ENCODE data around the gene WDFY2. TPM values are rescaled to one million over a fixed set of nuclear protein-coding genes. Genes with fewer than 3 reads are reported as not detected.
A peak's percentile ranks its signal among the peaks of the same experiment; 100 is the strongest.
"Not testable (repeated sequence)": the region's sequence is repeated elsewhere in the genome, so short reads cannot be mapped to it uniquely, and the experiment has no call there.

WDFY2 gene, protein sequence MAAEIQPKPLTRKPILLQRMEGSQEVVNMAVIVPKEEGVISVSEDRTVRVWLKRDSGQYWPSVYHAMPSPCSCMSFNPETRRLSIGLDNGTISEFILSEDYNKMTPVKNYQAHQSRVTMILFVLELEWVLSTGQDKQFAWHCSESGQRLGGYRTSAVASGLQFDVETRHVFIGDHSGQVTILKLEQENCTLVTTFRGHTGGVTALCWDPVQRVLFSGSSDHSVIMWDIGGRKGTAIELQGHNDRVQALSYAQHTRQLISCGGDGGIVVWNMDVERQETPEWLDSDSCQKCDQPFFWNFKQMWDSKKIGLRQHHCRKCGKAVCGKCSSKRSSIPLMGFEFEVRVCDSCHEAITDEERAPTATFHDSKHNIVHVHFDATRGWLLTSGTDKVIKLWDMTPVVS
- polyA plus RNA-seq: 1 to 10 TPM; 4.4 to 8.9 (median 4.8) TPM

DNA sequence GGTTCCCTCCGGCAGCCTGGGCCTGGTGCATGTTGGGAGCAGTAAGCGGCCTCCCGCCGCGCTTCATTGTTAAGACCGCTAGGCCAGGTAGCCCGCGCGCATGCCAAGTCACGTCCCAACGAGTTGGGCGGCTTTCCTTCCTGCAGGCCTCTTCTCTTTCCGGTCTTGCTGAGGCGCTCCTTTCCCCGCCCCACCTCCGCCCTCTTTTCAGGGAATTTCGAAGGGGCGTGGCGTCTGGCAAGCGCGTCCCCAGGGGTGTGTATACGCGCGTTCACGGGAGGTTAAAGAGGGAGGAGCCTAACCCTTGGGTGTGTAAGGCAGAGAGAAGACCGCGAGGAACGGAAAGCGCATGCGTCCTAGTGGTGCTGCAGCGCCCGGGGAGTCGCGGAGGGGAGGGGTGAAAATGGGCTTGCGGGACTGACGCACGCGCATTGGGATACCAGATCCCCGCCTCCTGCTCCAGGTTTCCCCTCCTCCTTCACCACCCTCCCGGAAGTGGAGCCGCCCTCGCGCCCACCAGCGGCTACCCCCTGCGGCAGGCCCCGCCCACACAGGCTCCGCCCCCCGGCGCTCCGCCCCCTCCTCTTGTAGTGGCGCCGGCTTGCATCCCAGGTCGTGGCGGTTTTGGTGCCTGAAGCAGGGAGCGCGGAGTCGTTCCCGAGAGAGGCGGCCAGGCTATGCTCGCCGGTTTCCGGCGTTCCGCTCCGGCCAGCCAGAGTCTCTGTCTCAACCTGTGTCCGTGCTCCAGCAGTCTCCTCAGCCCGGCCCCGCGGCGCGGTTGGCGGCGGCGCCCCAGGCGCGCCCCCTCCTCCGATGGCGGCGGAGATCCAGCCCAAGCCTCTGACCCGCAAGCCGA lies at the start of gene WDFY2:
Gene WDFY2, plus strand, starts transcription at position 588 of the 856 bp plus-strand sequence. Its CDS starts 226 bp downstream, at position 814.
- WGBS, 3 donors: 0 to 1% (median 1%) methylated on average over 72 to 81 of the region's 81 CpGs
- peak within 1 kb of the TSS; percentile 57 for H3K27ac ChIP-seq (ENCODE audit: low read depth, low read length)

DNA sequence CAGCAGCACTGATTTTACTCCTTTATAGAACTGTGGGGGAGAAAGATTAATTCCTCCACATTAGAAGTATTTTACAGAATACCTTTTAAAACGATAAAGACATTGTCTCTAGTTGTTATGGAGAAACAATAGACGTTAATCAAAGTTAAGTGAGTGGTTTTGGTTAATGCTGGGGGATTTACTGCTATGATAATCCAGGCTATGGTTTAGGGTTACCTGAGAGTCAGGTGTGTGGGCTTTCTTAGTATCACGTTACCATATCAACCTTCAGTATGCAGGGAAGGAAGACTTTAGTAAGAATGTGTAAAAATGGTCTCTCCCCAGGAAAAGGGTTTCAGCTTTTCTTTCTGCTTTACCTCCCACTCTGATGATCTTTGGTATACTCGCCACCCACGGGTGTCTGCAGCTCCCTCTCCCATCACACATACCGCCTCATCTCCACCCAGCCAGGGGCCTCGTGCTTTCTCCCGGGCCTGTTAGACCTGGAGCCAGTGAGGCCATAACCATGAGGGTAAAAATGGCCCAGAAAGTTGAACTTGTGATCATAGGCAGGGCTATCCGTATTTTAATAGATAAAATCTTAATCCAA lies 45.6 kb upstream of the WDFY2 start:
- 71 to 82% (median 71%) methylated on average over 9 of the region's 9 CpGs for WGBS, 3 donors
- H3K27ac ChIP-seq (ENCODE audit: low read depth, low read length): no peak overlapping the region

DNA sequence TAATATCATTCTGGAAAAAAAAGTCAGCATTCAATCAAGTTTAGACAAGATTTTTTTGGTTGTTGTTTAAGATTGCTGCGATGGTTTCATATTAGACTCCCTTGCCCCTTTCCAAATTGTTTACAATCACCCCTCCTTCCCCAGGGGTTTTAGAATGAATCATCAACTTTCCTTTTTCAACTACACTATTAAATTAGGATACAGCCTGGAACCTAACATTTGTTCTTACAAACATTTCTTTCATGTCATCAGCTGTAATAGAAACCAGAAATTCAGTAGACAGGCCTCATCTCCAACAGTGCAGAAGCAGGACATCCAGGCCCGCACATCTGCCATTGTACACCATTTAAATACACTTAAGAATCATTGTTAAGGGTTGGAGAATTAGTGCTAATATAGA lies 44.4 kb upstream of the WDFY2 start:
- no peak overlapping the region for H3K27ac ChIP-seq (ENCODE audit: low read depth, low read length)
- 42 to 83% (median 48%) methylated on average over 2 of the region's 2 CpGs for WGBS, 3 donors

DNA sequence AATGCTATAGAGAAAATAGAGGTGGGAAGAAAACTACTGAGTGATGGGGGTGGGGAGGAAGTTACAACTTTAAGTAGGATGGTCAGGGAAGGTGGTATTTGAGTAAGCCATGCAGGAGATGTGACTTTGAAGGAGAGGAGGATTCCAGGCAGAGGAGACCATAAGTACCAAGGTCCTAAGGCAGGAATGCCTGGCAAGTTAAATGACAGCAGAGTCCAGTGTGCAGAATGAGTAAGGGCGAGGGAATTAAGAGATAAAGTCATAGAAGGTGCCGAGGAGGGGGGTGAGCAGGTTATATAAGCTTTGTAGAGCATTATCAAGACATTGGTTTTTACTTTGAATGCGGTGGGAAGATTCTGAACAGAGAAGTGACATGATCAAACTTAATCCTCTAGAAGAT lies 43.2 kb upstream of the WDFY2 start:
- WGBS, 3 donors: 63 to 86% (median 83%) methylated on average over 3 of the region's 3 CpGs
- no peak overlapping the region for H3K27ac ChIP-seq (ENCODE audit: low read depth, low read length)

DNA sequence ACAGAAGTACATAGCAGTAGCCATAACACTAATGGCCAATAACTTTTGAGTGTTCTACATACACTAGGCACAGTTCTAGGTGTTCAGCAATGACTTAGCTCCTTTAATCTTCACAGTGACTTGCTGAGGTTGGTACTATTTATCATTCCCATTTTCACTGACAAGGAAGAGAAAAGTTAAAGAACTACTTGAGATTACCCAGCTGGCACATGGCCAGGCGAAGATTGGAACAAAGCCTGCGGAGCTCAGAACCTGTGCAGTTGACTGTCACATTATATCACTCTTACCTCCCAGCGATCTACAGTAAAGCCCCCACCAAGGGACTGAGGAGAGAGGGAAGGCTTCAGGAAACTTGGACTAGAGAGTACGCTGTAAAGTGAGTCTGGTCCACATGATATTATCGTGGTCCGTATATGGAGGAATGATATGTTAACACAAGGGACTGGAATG lies 42.4 kb upstream of the WDFY2 start:
- WGBS, 3 donors: 22 to 59% (median 58%) methylated on average over 6 of the region's 6 CpGs
- no peak overlapping the region for H3K27ac ChIP-seq (ENCODE audit: low read depth, low read length)

DNA sequence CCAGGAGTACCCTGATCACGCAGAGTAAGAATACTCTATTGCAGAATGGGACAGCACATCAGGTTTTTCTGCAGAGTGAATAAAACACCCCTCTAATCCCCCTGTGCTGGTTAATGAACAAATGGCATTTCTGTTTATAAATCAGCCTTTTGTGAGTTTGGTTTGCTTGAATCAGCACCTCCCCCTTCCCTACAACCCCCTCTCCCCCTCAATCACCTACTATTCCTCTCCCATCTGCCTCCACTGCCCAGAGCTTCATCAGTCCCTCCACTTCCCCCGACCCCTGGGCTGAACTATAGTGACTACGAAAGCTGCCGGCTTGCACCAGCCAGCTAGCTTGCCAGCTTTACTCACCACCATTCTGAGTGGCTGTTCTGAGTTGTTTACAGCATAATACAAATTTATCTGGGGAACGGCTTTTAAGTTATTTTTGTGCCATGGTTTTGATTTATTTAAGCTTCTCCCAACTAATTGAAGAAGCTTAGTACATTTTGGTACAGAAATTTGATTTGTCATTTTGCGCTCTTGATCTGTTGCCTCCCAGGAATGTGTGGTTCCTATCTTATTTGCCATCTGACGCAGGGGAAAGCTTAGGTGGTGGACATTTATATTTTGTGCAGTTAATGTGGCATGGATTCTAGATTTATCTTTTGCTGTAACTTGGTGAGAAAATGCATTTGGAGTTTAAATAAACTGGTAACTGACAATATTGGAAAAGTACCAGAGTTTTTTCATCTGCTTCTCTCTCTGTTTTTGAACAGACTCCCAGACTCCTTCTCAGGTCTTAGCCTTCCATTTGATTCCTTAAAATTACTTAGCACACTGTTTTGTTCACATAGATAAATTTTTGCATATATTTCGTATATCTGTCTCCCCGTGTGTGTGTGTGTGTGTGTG lies 41.7 kb upstream of the WDFY2 start:
- 43 to 55% (median 53%) methylated on average over 9 of the region's 9 CpGs for WGBS, 3 donors
- no peak overlapping the region for H3K27ac ChIP-seq (ENCODE audit: low read depth, low read length)

DNA sequence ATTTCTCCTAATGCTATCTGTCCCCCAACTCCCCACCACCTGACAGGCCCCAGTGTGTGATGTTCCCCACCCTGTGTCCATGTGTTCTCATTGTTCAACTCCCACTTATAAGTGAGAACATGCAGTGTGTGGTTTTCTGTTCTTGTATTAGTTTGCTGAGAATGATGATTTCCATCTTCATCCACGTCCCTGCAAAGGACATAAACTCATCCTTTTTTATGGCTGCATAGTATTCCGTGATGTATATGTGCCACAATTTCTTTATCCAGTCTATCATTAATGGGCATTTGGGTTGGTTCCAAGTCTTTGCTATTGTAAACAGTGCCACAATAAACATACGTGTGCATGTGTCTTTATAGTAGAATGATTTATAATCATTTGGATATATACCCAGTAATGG lies 38.8 kb upstream of the WDFY2 start:
- H3K27ac ChIP-seq (ENCODE audit: low read depth, low read length): not testable (repeated sequence)
- WGBS, 3 donors: 75 to 93% (median 80%) methylated on average over 3 of the region's 3 CpGs

DNA sequence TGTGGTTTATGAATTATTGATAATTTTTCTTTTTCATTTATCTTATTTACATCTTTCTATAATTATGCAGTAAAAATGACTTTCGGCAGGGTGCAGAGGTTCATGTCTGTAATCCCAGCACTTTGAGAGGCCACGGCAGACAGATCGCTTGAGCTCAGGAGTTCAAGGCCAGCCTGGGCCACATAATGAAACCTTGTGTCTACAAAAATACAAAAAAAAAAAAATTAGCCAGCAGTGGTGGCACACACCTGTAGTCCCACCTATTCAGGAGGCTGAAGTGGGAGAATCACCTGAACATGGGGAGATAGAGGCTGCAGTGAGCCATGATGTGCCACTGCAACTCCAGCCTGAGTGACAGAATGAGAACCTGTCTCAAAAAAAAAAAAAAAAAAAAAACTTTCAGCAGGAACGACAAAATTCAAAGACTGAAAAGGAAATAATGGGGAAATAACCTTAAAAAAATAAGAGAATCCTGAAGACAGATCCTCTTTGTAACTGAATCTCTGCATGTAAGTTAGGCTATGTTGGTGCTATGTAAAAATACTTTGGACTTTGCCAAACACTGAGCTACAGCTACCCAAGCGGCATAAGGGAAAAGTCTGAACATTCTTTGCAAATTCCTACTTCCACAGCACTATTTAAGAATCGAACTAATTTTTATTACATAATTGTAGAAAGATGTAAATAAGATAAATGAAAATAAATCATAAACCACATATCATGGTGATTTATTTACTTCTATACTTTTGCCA lies 36.7 kb upstream of the WDFY2 start:
- no peak overlapping the region for H3K27ac ChIP-seq (ENCODE audit: low read depth, low read length)
- 75 to 87% (median 83%) methylated on average over 6 of the region's 6 CpGs for WGBS, 3 donors

DNA sequence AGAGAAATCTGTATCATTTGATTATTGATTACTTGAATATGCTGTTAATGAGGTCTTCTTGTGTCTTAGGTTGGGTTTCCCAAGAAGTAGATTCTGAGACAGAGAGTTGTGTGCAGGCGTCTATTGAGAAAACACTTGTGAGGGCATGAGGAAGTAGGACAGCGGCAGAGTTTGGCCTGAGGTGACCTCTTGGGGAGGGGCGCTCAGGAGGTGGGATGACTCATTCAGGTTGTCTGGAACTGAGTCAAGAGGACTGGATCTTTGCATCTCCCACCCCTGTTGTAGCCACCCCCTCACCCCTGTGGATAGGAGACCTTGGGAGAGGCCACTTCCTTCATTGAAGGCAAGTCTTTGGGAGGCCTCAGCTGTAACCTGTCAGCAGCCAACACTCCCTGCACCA lies 35.2 kb upstream of the WDFY2 start:
- 46 to 80% (median 61%) methylated on average over 3 of the region's 3 CpGs for WGBS, 3 donors
- H3K27ac ChIP-seq (ENCODE audit: low read depth, low read length): no peak overlapping the region

DNA sequence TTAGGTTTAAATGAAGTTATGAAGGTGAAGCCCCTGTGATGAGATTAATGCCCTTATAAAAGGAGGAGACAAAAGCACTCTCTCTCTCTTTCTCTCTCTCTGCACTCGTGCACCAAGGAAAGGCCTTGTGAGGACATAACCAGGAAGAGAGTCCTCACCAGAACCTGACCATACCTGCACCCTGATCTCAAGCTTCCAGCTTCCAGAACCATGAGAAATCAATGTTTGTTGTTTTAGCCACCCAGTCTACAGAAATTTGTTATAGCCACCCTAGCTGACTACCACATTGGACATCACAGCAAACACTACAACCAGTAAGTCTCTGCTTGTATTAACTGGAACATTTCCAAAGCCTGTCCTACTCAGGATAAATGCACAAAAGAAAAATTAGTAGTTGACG lies 34.7 kb upstream of the WDFY2 start:
- H3K27ac ChIP-seq (ENCODE audit: low read depth, low read length): no peak overlapping the region
- WGBS, 3 donors: 72 to 75% (median 72%) methylated on average over 2 of the region's 2 CpGs

DNA sequence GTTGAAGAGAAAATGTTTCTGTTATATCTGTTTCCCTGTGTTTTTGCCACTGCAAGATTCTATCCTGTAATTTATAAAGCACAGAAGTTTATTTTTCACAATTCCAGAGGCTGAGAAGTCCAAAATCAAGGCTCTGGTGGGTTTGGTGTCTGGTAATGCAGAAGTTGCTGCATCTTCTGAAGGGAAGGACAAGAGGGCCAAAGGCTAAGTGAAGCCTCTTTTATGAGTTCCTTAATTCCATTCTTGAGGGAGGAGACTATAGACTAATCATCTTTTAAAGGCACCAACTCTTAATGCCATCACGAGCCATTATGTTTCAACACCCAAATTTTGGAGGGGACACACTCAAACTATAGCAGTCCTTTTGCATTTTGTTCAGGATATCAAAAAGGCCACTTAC lies 34.1 kb upstream of the WDFY2 start:
- no peak overlapping the region for H3K27ac ChIP-seq (ENCODE audit: low read depth, low read length)
- 83 to 100% (median 97%) methylated on average over 1 of the region's 1 CpG for WGBS, 3 donors

DNA sequence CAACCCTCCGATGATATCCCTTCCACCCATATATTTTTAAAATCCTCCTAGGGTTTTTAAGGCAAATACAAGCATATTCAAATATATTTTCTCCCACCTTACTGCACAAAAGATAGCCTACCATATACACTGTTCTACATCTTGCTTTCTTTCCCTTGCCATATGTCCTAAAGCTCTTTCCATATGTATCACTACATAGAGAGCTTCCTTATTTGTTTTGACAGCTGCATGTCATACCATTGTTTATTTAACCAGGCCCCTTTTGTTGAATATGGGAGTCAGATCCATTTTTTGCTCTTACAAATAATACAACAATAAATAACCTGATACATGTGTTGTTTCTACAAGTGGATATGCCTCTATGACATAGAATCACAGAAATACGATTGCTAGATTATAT lies 32.8 kb upstream of the WDFY2 start:
- no peak overlapping the region for H3K27ac ChIP-seq (ENCODE audit: low read depth, low read length)
- WGBS, 3 donors: 93 to 98% (median 94%) methylated on average over 2 of the region's 2 CpGs

DNA sequence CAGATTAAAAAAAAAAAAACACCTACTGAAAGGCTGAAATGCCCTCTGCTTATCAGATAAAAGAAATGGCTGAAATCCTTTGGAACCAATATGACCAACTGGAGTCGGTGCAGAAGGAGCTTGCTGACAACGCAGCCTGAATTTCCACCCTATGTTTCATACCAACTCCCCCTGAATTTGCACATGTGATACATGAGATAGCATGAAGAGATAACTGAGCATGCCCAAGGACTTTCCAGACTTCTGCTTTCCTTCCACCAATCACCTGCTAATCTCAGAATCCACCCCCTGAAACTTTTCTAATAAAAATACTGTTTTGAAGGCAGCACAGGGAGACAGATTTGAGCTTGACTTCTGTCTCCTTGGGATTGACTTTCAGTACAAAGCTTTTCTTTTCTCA lies 32.2 kb upstream of the WDFY2 start:
- no peak overlapping the region for H3K27ac ChIP-seq (ENCODE audit: low read depth, low read length)
- WGBS, 3 donors: 29 to 52% (median 49%) methylated on average over 2 of the region's 2 CpGs

DNA sequence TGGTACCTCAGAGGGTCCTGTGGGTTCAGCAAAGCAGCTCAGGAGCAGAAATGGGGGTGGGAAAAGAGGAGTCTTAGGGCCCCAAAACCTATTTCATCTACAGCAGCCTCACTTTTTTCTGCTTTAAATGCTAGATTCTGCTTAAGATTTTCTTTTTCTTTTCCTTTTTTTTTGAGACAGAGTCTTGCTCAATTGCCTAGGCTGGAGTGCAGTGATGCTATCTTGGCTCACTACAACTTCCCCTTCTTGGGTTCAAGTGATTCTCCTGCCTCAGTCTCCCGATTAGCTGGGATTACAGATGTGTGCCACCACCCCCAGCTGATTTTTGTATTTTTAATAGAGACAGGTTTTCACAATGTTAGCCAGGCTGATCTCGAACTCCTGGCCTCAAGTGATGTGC lies 30.7 kb upstream of the WDFY2 start:
- 74 to 92% (median 84%) methylated on average over 2 of the region's 2 CpGs for WGBS, 3 donors
- no peak overlapping the region for H3K27ac ChIP-seq (ENCODE audit: low read depth, low read length)

DNA sequence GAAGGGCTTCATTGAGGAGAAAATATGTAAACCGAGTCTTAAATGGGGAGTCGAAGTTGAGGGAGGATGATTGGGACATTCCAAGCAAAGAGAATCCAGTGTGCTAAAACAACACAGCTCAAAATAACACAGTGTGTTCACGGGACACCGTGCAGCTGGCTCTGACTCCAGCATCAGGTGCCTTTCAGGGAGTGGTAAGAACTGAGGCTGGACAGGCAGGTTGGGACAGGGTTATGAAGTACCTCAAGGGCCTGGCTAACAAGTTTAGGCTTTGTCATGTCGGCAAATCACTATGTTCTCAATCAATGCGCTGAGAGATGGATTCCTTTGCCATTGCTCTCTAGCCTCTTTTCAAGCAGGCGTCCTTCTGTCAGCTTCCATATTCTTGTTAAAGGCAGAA lies 27.5 kb upstream of the WDFY2 start:
- 81 to 92% (median 89%) methylated on average over 7 of the region's 7 CpGs for WGBS, 3 donors

DNA sequence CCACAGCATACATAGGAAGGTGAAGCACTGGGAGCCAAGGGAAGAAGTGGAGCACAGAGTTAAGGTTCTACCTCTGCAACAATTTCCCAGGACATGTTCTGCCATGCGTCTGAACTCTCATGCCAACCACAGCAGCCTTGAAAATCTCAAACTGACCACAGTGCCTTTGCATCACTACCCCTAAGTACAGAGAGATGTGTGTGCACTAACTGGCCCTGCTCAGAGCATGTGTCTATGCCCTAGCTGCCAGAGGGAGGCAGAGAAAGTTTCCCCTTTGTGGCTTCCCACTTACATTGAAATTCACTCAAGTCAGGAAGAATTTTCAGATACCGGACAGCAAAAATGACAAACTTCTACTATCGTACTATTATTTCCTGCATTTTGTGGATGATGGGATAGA lies 26.8 kb upstream of the WDFY2 start:
- no peak overlapping the region for H3K27ac ChIP-seq (ENCODE audit: low read depth, low read length)
- 66 to 91% (median 80%) methylated on average over 3 of the region's 3 CpGs for WGBS, 3 donors

More for the DNA sequence above, 27.5 kb upstream of the WDFY2 start:
- H3K27ac ChIP-seq (ENCODE audit: low read depth, low read length): no peak overlapping the region

DNA sequence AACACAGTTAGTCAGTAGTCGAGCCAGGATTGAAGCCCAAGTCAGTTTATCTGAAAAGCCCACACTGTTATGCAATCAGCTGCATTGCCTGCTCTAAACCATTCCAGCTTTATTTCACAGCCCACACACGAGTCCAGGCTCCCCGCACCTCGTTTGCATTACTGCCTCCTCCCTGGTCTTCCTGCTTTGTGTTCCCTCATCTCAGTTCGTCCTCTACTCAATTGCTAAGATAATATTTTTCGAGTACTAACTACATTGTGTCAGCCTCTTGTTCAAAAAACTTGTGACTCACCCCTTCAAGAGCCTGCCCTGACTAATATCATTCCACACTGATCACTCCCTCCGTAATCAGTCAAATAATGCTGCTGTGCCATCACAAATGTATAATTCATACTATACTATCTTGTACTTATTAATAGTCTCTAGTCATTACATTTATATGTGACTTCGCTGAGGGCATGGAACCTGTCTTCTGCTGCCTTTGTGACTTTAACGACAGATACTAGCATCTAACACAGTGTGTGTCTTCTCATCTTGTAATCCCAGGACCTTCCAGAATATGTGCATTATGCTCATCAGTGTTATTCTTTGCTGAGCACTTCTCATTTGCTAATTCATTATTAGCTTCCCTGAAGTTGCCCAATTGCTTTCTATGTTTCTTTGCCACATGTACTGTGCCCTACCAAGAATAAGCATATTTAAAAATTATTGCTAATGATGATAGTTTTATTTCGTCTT lies 26.2 kb upstream of the WDFY2 start:
- WGBS, 3 donors: 43 to 71% (median 55%) methylated on average over 10 of the region's 10 CpGs

More for the DNA sequence above, 26.2 kb upstream of the WDFY2 start:
- H3K27ac ChIP-seq (ENCODE audit: low read depth, low read length): no peak overlapping the region
